Mucosa of descending colon (tissue), 3 donors: ENCODE data around the gene PRRX2. TPM values are rescaled to one million over a fixed set of nuclear protein-coding genes. Genes with fewer than 3 reads are reported as not detected.

Experiments used
- ATAC-seq: fragments of 200-7000 bp; cut with Tn5 transposase; one replicate; pipeline ENCODE4 v1.9.1; 2020; ENCODE audit warnings: mild to moderate bottlenecking, moderate library complexity
- DNase-seq, 3 donors: peaks; one replicate each; pipeline ENCODE4 v3.0.0-alpha.2; 2020
- H3K36me3 ChIP-seq: fragments of 200-600 bp; one replicate; pipeline ENCODE4 v1.8.0; 2021; ENCODE audit warnings: low read depth, mild to moderate bottlenecking
- H3K4me1 ChIP-seq: fragments of 200-600 bp; one replicate; pipeline ENCODE4 v1.8.0; 2021; ENCODE audit warnings: low read depth, mild to moderate bottlenecking
- H3K4me3 ChIP-seq: fragments of 200-600 bp; one replicate; pipeline ENCODE4 v1.8.0; 2021; ENCODE audit warnings: mild to moderate bottlenecking
- H3K9me3 ChIP-seq: fragments of 200-600 bp; one replicate; pipeline ENCODE4 v1.8.0; 2021; ENCODE audit warnings: mild to moderate bottlenecking
- CTCF ChIP-seq: fragments of 200-600 bp; IDR thresholded peaks from one replicate; pipeline ENCODE4 v1.8.0; 2022; ENCODE audit warnings: antibody characterized with exemption, mild to moderate bottlenecking
- intact Hi-C, 2 donors: fragments of 100-400 bp; cut with DNase I in 1 of 2; cut with micrococcal nuclease in 1 of 2; formaldehyde crosslinking; loops; one replicate each; pipeline versions ENCODE4 v1.11.0 to v1.11.1; 2022; cut with DNase I, micrococcal nuclease
- total RNA-seq, 3 donors: library from RNA; stranded (reverse); fragmentation: NEBNext Ultra II Directional in 2 of 3; extraction: Animal tissue kit (Norgen Biotek cat#: 25700) in 2 of 3; gene quantifications; one replicate each; pipeline versions ENCODE4 v1.2.1 to v1.2.4, GENCODE V29; 2021 to 2023
- donor health status: DM: no; HTN: no; CAD: no; lungs with moderate emphysema.
- donor health status: DM: no; HTN: no; CAD: no.
- donor health status: DM: no; HTN: yes; CAD: no.

The PRRX2 gene
- total RNA-seq, 3 donors from 2014 or later: 0.38 to 1.6 (median 0.89) TPM

GRCh38 chr9:129679537-129679936 is 14.1 kb downstream of the PRRX2 start:
- ATAC-seq: no peak
- Histone ChIP-seq H3K4me1 (no peaks in the 10 kb centered on the region), H3K36me3 (no peaks in the 10 kb centered on the region), H3K4me3 (no peak overlapping the region), H3K9me3 (no peaks in the 10 kb centered on the region)
- intact Hi-C loops: no loop called here
- no peak for DNase-seq
- TF ChIP-seq CTCF: no peak

GRCh38 chr9:129681924-129682323 is 16.5 kb downstream of the PRRX2 start:
- H3K4me3 ChIP-seq: no peak overlapping the region
- no peaks in the 10 kb centered on the region for H3K4me1 ChIP-seq
- intact Hi-C loops: no loop called here
- DNase-seq (no peak), ATAC-seq (no peak)
- no peak for TF ChIP-seq CTCF
- H3K9me3 ChIP-seq: no peaks in the 10 kb centered on the region
- H3K36me3 ChIP-seq: no peaks in the 10 kb centered on the region

GRCh38 chr9:129682381-129682780 is 16.9 kb downstream of the PRRX2 start:
- no peak overlapping the region for H3K4me3 ChIP-seq
- peak; percentile 93 for ATAC-seq
- no peaks in the 10 kb centered on the region for H3K9me3 ChIP-seq
- peak; percentile 64 to 74 (median 71) for DNase-seq
- no peaks in the 10 kb centered on the region for H3K36me3 ChIP-seq
- TF ChIP-seq CTCF: no peak
- intact Hi-C loops: no loop called here
- H3K4me1 ChIP-seq: no peaks in the 10 kb centered on the region

- no peak overlapping the region for H3K4me3 ChIP-seq
- no peaks in the 10 kb centered on the region for H3K4me1 ChIP-seq
- no peaks in the 10 kb centered on the region for H3K36me3 ChIP-seq
- TF ChIP-seq CTCF: no peak
- intact Hi-C loops: no loop called here
- H3K9me3 ChIP-seq: no peaks in the 10 kb centered on the region
- ATAC-seq (peak; percentile 48), DNase-seq (no peak)
Measured at GRCh38 chr9:129685220-129685932, 19.9 kb downstream of the PRRX2 start.

GRCh38 chr9:129685933-129686259 is 20.4 kb downstream of the PRRX2 start:
- Histone ChIP-seq H3K4me3 (no peak overlapping the region), H3K4me1 (no peaks in the 10 kb centered on the region), H3K36me3 (no peaks in the 10 kb centered on the region), H3K9me3 (no peaks in the 10 kb centered on the region)
- intact Hi-C loops: no loop called here
- DNase-seq (no peak), ATAC-seq (no peak)
- TF ChIP-seq CTCF: no peak

- H3K36me3 ChIP-seq: no peaks in the 10 kb centered on the region
- DNase-seq: no peak
- TF ChIP-seq CTCF: no peak
- no peak for ATAC-seq
- H3K4me1 ChIP-seq: no peaks in the 10 kb centered on the region
- H3K9me3 ChIP-seq: no peaks in the 10 kb centered on the region
- intact Hi-C loops: no loop called here
- H3K4me3 ChIP-seq: no peak overlapping the region
Measured at GRCh38 chr9:129686736-129687135, 21.3 kb downstream of the PRRX2 start.
